ENCODE results near the gene TMEM184C. TPM values are rescaled to one million over a fixed set of nuclear protein-coding genes. Genes with fewer than 3 reads are reported as not detected.

TMEM184C gene
- total and polyA plus RNA-seq, 2 of the 8 experiments (the other 6 are each of a cell fraction or from before 2014, with no cell fraction given): 11.1 to 42.4 TPM

DNA sequence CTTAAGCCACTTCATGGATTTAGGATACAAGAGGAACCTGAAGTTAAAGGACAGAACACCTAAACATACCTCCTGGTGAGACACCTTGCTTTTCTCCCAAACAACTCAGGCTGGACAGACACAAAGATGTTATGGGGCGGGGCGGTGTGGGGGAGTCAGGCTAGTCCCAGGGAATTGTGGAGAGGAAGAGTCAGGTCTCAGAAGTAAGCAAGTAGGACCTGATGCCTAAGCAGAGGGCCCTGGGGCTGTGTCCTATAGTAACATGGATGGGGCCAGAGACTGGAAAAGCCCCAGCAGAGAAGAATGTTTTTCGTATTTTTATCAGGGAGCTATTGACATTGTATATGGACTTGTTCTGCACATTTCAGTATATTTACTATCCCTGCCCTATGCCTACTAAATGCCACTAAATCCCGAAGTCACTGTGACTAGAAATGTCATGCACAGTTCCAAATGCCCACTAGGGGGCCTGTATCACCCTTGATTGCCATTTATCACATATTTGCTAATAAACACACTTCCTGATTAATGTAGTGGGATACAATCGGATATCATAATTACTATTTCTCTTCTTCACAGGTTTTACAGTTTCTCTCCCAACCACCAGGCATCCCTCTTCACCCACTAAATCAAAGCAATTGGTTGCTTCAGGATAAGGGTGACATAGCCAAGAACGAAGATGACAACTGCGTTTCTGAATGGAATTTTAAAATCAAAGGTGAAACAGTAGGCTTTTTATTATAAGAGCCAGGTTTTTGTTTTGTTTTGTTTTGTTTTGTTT is 90.9 kb downstream of the TMEM184C start:
- no peak overlapping the region for H3K9ac ChIP-seq (replicated peaks in 1 of 4; ENCODE audit: extremely low read depth in 1 of 4, low read depth in 3 of 4, low read length in 3 of 4)
- peak; percentile 78 for FAIRE-seq
- no peak overlapping the region for H2AFZ ChIP-seq (ENCODE audit: low read length)
- H3K9me3 ChIP-seq (ENCODE audit: insufficient read depth in 2 of 2, low read depth in 1 of 2, low read length in 1 of 2): no peaks in the 10 kb centered on the region
- no peak overlapping the region for H3K4me3 ChIP-seq (ENCODE audit: extremely low read depth in 1 of 4, insufficient read depth in 2 of 4, low read depth in 3 of 4, low read length in 4 of 4)
- ChIA-PET CTCF (ENCODE audit: partially characterized antibody) (interaction anchor here (0.6 to 7.3 kb wide), 33 partner anchors 9 to 184 kb away, joined by 3 to 69 read pairs (median 5); partner anchors contain the start of genes ARHGAP10 and PRMT9), POLR2A (ENCODE audit: partially characterized antibody) (no interaction called here)
- H3K14ac ChIP-seq (ENCODE audit: insufficient read length): no peak overlapping the region
- no peak overlapping the region for H3K23ac ChIP-seq (ENCODE audit: insufficient read length)
- TF ChIP-seq CBX5 (IDR thresholded peaks at IDR 0.05; ENCODE audit: low read depth, low read length): no peak
- TF ChIP-seq RFX5 (IDR thresholded peaks at IDR 0.05; ENCODE audit: borderline replicate concordance, low read depth, low read length): no peak
- TF ChIP-seq, protein P1, sequence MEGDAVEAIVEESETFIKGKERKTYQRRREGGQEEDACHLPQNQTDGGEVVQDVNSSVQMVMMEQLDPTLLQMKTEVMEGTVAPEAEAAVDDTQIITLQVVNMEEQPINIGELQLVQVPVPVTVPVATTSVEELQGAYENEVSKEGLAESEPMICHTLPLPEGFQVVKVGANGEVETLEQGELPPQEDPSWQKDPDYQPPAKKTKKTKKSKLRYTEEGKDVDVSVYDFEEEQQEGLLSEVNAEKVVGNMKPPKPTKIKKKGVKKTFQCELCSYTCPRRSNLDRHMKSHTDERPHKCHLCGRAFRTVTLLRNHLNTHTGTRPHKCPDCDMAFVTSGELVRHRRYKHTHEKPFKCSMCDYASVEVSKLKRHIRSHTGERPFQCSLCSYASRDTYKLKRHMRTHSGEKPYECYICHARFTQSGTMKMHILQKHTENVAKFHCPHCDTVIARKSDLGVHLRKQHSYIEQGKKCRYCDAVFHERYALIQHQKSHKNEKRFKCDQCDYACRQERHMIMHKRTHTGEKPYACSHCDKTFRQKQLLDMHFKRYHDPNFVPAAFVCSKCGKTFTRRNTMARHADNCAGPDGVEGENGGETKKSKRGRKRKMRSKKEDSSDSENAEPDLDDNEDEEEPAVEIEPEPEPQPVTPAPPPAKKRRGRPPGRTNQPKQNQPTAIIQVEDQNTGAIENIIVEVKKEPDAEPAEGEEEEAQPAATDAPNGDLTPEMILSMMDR (IDR thresholded peaks at IDR 0.05; ENCODE audit: control extremely low read depth in 1 of 3, insufficient read depth in 1 of 3, low read depth in 1 of 3, low read length in 3 of 3): peak in 2 of 3 experiments; percentile 63 to 81; a peak in 3 of 4 replicates
- TF ChIP-seq RAD21 (IDR thresholded peaks at IDR 0.05 in 1 of 2, conservative IDR thresholded peaks at IDR 0.05 in 1 of 2; ENCODE audit: low read depth in 2 of 2, low read length in 2 of 2): peak; percentile 59 to 73
- TF ChIP-seq HDAC2 (IDR thresholded peaks at IDR 0.05; ENCODE audit: borderline replicate concordance in 1 of 2, low read depth in 2 of 2, low read length in 2 of 2): no peak
- TF ChIP-seq SIN3A (conservative IDR thresholded peaks at IDR 0.05 in 1 of 2, IDR thresholded peaks at IDR 0.05 in 1 of 2; ENCODE audit: low read depth in 1 of 2, low read length in 2 of 2): no peak
- TF ChIP-seq BCL11A (IDR thresholded peaks at IDR 0.05; ENCODE audit: low read depth in 2 of 2, low read length in 2 of 2): no peak
- no peak for TF ChIP-seq SRF (IDR thresholded peaks at IDR 0.05; ENCODE audit: low read depth, low read length)
- H2AK5ac ChIP-seq (ENCODE audit: low read depth, low read length): no peak overlapping the region
- no peak overlapping the region for H2BK15ac ChIP-seq (ENCODE audit: low read length)
- no peak overlapping the region for H3K4me2 ChIP-seq (ENCODE audit: insufficient read depth in 1 of 2, low read depth in 2 of 2, low read length in 2 of 2)
- no peak overlapping the region for H2BK120ac ChIP-seq (replicated peaks; ENCODE audit: low read depth, low read length)
- H3K79me2 ChIP-seq (ENCODE audit: control insufficient read depth in 1 of 2, insufficient read depth in 2 of 2, low read length in 2 of 2): no peaks in the 10 kb centered on the region
- H3K79me1 ChIP-seq (ENCODE audit: low read depth, low read length): no peaks in the 10 kb centered on the region
- no peaks in the 10 kb centered on the region for H3K4me1 ChIP-seq (replicated peaks in 1 of 4; ENCODE audit: control insufficient read depth in 3 of 4, insufficient read depth in 4 of 4, low read length in 3 of 4)
- H4K8ac ChIP-seq (ENCODE audit: extremely low read depth, insufficient read depth, low read length): no peak overlapping the region
- DNase-seq (ENCODE audit: low read depth in 1 of 2, low spot score in 2 of 2): peak in 1 of 2 experiments; percentile 53
- H2BK20ac ChIP-seq (ENCODE audit: low read length): no peak overlapping the region
- H3K27ac ChIP-seq (ENCODE audit: low read depth, low read length): no peak overlapping the region
- no peak overlapping the region for H3K18ac ChIP-seq (ENCODE audit: extremely low read depth, low read length)
- no peak overlapping the region for H2BK5ac ChIP-seq (ENCODE audit: low read depth, low read length)
- no peak overlapping the region for H4K91ac ChIP-seq (replicated peaks; ENCODE audit: insufficient read length, low read length)
- H3K56ac ChIP-seq (replicated peaks; ENCODE audit: insufficient read length, low read depth, low read length): no peak overlapping the region
- no peak overlapping the region for H3K4ac ChIP-seq (replicated peaks; ENCODE audit: insufficient read length, low read depth, low read length)
- H4K5ac ChIP-seq (ENCODE audit: insufficient read length, low read depth, low read length): no peak overlapping the region
- H2BK12ac ChIP-seq (ENCODE audit: low read depth, low read length): no peak overlapping the region
- no peaks in the 10 kb centered on the region for H3K36me3 ChIP-seq (ENCODE audit: control insufficient read depth in 2 of 4, insufficient read depth in 4 of 4, low read length in 3 of 4)
- no peaks in the 10 kb centered on the region for H4K20me1 ChIP-seq (replicated peaks in 1 of 2; ENCODE audit: control insufficient read depth in 1 of 2, insufficient read depth in 2 of 2, low read length in 2 of 2)
- WGBS, 2 experiments (ENCODE audit: extremely low coverage in 1 of 2, insufficient coverage in 1 of 2, insufficient read length in 1 of 2, insufficient replicate concordance in 2 of 2, low coverage in 1 of 2, low lambda C conversion rate in 2 of 2, missing lambda C conversion rate in 1 of 2): 68% methylated on average over 7 of the region's 7 CpGs; no CpG with 5 or more reads in 1 of the 2 experiments
- no peaks in the 10 kb centered on the region for H3K23me2 ChIP-seq (ENCODE audit: low read depth, low read length)
- H3K27me3 ChIP-seq (replicated peaks in 1 of 4; ENCODE audit: control insufficient read depth in 3 of 4, extremely low read depth in 1 of 4, insufficient read depth in 3 of 4, low read length in 3 of 4): no peaks in the 10 kb centered on the region

Measured in H1 (cell line).